GM12801 (cell line): ENCODE results near the gene METTL9.

Experiments used
- TF ChIP-seq, protein P1 (sequence below): IDR thresholded peaks from one replicate; pipeline ENCODE4 v1.5.1; 2011; ENCODE audit warnings: control low read depth; ENCODE audit not compliant: insufficient read length; ENCODE audit errors: extremely low read depth

METTL9 gene

DNA sequence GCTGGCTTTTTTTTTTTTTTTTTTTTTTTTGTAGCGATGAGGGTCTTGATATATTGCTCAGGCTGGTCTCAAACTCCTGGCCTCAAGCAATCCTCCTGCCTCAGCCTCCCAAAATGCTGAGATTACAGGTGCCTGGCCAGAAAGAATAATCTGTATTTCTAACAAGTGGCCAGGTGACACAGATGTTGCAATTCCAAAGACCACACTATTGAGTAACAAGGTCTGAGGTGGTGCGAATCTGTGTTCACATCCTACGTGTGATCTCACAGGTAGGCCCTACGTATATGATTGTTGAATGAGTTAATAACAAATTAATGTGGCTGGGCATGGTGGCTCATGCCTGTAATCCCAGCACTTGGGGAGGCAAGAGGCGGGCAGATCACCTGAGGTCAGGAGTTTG lies 97.7 kb downstream of the METTL9 start:
- TF ChIP-seq, protein P1, sequence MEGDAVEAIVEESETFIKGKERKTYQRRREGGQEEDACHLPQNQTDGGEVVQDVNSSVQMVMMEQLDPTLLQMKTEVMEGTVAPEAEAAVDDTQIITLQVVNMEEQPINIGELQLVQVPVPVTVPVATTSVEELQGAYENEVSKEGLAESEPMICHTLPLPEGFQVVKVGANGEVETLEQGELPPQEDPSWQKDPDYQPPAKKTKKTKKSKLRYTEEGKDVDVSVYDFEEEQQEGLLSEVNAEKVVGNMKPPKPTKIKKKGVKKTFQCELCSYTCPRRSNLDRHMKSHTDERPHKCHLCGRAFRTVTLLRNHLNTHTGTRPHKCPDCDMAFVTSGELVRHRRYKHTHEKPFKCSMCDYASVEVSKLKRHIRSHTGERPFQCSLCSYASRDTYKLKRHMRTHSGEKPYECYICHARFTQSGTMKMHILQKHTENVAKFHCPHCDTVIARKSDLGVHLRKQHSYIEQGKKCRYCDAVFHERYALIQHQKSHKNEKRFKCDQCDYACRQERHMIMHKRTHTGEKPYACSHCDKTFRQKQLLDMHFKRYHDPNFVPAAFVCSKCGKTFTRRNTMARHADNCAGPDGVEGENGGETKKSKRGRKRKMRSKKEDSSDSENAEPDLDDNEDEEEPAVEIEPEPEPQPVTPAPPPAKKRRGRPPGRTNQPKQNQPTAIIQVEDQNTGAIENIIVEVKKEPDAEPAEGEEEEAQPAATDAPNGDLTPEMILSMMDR = no peak

DNA sequence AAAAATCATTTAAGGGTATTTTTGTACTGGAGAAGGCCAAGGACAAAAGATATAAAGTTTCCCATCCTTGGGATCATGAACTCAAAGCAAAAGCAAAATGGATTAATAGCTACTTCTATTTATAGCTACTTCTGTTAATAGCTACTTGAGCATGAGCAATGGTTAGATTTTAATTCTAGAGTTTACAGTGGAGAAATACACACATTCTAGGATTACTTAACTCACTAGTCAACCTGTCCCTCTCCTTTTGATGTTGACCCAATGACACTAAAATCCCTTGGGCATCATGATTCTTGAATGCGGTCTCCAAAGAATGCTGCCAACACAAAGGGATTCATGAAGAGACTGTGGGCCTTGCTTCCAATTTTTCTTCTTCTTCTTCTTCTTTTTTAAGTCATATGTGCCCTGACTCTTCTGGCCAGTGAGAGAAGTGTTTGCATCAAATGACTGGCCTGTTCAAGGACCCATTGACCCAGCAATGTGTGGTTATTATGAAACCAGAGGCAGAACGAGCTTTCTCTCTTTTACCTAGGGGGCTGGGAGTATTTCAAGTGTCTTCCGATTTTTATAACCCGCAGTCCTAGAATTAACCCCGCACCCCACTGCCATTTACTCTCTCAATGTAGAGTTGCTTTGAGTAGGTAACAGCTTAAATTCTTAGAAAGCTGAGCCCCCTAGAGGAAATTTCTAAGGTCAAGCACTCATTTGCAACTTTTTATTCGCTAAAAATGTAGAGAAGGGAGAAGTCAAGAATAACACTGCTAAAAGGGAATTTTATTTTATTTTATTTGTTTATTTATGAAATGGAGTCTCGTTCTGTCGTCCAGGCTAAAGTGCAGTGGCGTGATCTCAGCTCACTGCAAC lies 99.0 kb downstream of the METTL9 start:
- TF ChIP-seq, protein P1 = no peak

DNA sequence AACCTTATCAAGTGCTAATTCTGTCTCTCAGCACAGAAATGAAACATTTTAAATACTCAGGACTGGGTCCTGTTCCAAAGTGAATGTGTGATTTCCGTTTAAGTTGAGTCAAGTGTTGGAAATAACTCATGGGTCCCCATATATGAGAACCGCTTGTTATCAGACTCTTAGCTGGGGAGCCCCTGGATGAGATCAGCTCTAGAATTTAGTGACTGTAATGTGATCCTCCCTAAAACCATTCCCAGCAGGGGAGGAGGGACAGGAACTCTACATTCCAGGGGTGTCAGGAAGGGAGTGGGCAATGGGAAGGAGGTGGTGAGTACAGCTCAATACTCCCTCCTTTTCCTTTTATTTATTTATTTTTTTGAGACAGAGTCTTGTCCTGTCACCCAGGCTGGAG lies 101.9 kb downstream of the METTL9 start:
- TF ChIP-seq, protein P1 = no peak

DNA sequence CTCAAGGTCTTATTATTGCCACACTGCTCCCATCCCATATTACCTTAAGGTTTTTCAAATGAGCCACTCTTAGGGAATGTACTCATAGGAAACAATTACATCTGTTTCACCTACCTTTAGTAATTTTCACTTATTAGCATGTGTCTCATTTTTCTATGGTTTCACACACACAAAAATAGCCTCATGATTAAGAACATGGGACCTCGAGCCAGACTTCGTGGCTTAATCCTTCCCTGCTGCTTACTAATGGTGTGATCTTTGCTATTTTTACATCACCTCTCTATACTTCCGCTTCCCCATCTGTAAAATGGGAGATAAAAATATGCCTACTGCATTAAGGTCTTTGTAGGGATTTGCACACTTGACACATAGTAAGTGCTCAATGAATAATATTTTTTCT lies 102.9 kb downstream of the METTL9 start:
- TF ChIP-seq, protein P1 = no peak

DNA sequence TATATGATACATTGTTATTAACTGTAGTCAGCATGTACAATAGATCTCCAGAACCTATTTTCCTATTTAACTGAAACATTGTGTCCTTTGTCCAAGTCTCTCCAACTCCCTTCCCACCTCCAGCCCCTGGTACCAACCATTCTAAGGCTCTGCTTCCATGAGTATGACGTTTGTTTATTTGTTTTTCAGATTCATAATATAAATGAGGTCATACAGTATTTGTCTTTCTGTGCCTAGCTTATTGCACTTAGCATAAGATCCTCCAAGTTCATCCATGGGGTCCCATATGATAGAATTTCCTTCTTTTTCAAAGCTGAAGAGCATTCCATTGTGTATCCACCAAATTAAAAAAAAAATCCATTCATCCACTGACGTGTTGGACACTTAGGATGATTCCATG lies 103.8 kb downstream of the METTL9 start:
- TF ChIP-seq, protein P1 = no peak

DNA sequence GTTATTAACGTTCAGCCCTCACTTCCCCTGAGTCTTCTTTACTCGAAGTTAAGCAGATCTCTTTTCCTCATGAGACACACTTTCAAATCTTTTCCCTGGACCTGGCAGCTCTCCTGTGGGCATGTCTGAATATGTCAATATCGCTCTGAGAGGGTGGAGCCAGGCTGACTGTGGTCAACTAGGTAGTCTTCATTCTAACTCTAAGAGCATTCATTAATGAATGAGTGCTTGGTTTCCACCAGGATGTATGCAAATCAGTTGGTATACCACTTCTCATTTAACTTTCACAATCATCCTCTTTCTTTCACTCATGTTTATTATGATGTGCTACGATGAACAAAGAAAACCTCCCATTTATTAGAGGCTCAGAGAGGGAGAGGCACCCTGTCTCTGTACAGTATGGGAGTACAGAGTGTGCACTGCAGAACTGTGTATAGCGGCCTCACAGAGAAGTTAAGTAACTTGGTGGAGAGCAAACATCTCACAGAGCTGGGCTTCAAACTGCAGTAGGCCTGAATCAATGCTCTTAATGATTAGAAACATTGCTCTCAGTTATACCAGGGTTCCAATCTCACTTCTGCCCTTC lies 104.3 kb downstream of the METTL9 start:
- TF ChIP-seq, protein P1 = no peak

DNA sequence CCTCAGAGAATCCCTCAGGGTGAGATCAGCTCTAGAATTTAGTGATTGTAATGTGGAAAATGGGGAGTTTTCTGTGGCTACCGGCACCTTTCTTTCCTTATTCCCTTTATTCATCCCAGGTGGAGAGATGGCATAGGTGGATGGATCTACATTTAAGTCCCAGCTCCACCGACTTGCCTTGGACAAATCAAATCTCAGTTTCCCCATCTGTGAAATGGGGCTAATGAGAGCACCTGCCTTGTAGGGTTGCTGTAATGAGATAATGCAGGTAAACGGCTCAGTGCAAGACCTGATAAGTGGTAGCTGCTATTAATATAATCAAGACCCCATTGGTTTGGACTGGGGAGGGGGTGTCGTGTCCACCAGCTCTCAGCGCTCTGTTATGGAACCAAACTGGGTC lies 104.9 kb downstream of the METTL9 start:
- TF ChIP-seq, protein P1 = no peak
